BLaER1 treated with 17β-estradiol and CSF1 and Interleukin-3, amounts not matched to agents 10 nM and 100 nM (cell line): ENCODE data around the gene E2F4.

Experiments
- H3K27ac ChIP-seq, 11 experiments: shearing (Covaris generic); formaldehyde crosslinking; 2 replicates each; pipeline ENCODE4 v1.8.1; 2022
- H3K27me3 ChIP-seq, 11 experiments: shearing (Covaris generic); formaldehyde crosslinking; 2 replicates each; pipeline ENCODE4 v1.8.1; 2022
- H3K36me3 ChIP-seq, 11 experiments: shearing (Covaris generic); formaldehyde crosslinking; 2 replicates each; pipeline ENCODE4 v1.8.1; 2022
- H3K4me1 ChIP-seq, 10 experiments: shearing (Covaris generic); formaldehyde crosslinking; 2 replicates each; pipeline ENCODE4 v1.8.1; 2022
- H3K4me2 ChIP-seq, 11 experiments: shearing (Covaris generic); formaldehyde crosslinking; 2 replicates each; pipeline ENCODE4 v1.8.1; 2022
- H3K4me3 ChIP-seq, 10 experiments: shearing (Covaris generic); formaldehyde crosslinking; 2 replicates each; pipeline ENCODE4 v1.8.1; 2022
- H3K9ac ChIP-seq, 11 experiments: shearing (Covaris generic); formaldehyde crosslinking; 2 replicates each; pipeline ENCODE4 v1.8.1; 2022
- H3K9me3 ChIP-seq, 11 experiments: shearing (Covaris generic); formaldehyde crosslinking; replicated peaks in 1 of 11; 2 replicates each; pipeline ENCODE4 v1.8.1; 2022
- H4K20me1 ChIP-seq, 11 experiments: shearing (Covaris generic); formaldehyde crosslinking; 2 replicates each; pipeline ENCODE4 v1.8.1; 2022
- Cebpa-rat ChIP-seq, 11 experiments: shearing (Covaris generic); IDR thresholded peaks; 2 replicates each; pipeline ENCODE4 v1.8.1; 2022

Gene E2F4

GRCh38 chr16:67148656-67149275 lies 43.2 kb upstream of the E2F4 start:
- H3K36me3 ChIP-seq = peaks cover 58 to 65% (median 63%) of the 10 kb centered on the region in 11 experiments
- no peak overlapping the region for H3K4me2 ChIP-seq
- H4K20me1 ChIP-seq = peaks cover 38 to 99% (median 63%) of the 10 kb centered on the region in 11 experiments
- peaks cover 29 to 49% (median 41%) of the 10 kb centered on the region in 11 experiments for H3K27me3 ChIP-seq
- no peak overlapping the region for H3K9ac ChIP-seq
- H3K27ac ChIP-seq = no peak overlapping the region
- H3K4me1 ChIP-seq = peaks cover 10 to 17% (median 14%) of the 10 kb centered on the region in 10 experiments; a peak in 19 of 20 replicates
- H3K9me3 ChIP-seq = peaks cover 0 to 12% (median 0%) of the 10 kb centered on the region in 11 experiments; a peak in 4 of 22 replicates
- no peak for TF ChIP-seq Cebpa-rat (IDR thresholded peaks at IDR 0.05)
- no peak overlapping the region for H3K4me3 ChIP-seq

DNA sequence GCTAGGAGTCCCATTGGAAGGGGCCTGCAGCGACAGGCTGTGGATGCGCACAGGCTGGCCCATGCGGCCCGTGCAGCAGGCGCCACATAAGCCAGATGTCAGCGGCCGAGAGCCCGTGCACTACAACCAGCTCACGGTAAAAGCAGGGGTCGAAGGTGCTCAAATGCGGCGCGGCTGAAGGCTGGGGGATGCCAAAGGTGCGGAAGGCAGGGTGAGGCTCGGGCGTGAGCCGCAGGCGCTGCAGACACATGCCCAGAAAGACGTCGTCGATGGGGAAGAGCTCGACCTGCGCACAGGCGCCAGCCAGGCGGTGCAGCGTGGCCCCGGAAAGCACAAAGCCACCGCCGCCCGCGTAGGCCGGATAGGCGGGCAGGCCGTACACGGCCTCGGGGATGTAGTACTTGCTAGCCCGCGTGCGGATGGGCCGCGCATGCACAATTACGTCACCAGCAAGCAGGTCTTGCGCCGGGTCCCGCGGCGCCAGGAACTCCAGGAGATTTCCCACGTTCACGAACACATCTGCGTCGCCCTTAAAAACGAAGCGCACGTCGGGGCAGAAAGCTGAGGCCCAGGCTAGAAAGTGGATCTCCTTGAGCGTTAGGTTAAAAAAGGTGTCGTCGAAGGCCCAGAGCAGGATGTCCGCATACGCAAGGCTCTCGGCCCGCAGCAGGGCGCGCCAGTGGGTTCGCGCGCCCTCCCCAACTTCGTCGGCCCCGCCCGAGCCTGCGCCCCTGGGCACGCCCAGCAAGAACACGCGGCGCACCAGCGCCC lies 42.5 kb upstream of the E2F4 start:
- Histone ChIP-seq H3K9ac (no peak overlapping the region), H3K9me3 (peaks cover 0 to 12% (median 0%) of the 10 kb centered on the region in 11 experiments; a peak in 4 of 22 replicates), H4K20me1 (peaks cover 45 to 100% (median 70%) of the 10 kb centered on the region in 11 experiments), H3K27ac (no peak overlapping the region), H3K4me1 (peaks cover 10 to 20% (median 14%) of the 10 kb centered on the region in 10 experiments; a peak in 19 of 20 replicates), H3K4me2 (peak overlapping the region in 9 of 11 experiments; percentile 79 to 97 (median 85); a peak in 13 of 22 replicates), H3K36me3 (peaks cover 52 to 64% (median 56%) of the 10 kb centered on the region in 11 experiments), H3K4me3 (peak overlapping the region in 2 of 10 experiments; percentile 63 to 72; a peak in 1 of 20 replicates), H3K27me3 (peaks cover 29 to 51% (median 42%) of the 10 kb centered on the region in 11 experiments)
- TF ChIP-seq Cebpa-rat (IDR thresholded peaks at IDR 0.05) = no peak

DNA sequence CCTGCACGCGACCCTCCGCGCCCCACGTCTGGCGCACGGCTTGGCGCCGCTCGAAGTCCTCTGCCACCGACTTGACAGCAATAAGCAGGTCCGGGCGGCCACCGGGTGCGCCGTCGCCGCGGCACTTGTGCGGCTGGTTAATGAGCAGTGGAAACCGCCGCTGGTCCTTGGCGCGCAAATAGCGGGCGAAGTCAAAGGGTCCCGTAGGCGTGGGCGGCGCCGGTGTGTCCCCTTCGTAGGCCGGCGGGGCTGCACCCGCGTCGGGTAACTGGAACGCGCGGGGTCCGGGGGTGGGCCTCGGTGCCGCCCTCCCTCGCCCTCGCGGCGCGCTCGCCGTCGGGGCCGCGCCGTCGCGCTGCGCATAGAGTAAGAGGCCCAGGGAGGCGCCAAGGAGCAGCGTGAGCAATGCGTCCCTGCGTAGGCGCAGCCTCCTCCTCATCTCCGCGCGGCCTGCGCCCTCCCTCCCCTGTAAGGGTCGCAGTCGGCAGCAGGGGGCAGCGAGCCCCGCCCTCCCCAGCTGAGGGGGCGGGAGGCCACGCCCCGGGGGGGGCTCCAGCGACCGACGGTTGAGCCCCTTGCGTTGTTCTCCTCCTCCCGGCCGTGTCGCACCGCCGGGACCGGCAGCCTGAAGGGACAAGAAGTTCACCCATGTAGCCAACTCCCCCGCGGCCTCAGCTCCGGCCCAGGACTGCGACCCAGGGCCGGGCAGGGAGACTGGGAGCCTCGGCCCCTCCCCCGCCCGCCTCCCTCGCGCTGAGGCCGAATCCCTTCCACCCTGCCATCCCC lies 41.7 kb upstream of the E2F4 start:
- peak overlapping the region; percentile 54 to 72 (median 60) for H3K4me3 ChIP-seq
- peaks cover 29 to 54% (median 45%) of the 10 kb centered on the region in 11 experiments for H3K27me3 ChIP-seq
- H3K4me2 ChIP-seq = peak overlapping the region; percentile 79 to 97 (median 85)
- TF ChIP-seq Cebpa-rat (IDR thresholded peaks at IDR 0.05) = no peak
- peaks cover 44 to 58% (median 48%) of the 10 kb centered on the region in 11 experiments for H3K36me3 ChIP-seq
- peaks cover 53 to 100% (median 76%) of the 10 kb centered on the region in 11 experiments for H4K20me1 ChIP-seq
- H3K9ac ChIP-seq = peak overlapping the region; percentile 34 to 80 (median 69)
- H3K4me1 ChIP-seq = peaks cover 12 to 23% (median 16%) of the 10 kb centered on the region in 10 experiments
- peak overlapping the region in 1 of 11 experiments; percentile 35; a peak in 2 of 22 replicates for H3K27ac ChIP-seq
- H3K9me3 ChIP-seq = peaks cover 0 to 12% (median 0%) of the 10 kb centered on the region in 11 experiments; a peak in 4 of 22 replicates

- H3K27me3 ChIP-seq = peaks cover 29 to 59% (median 50%) of the 10 kb centered on the region in 11 experiments
- peak within 1 kb of the TSS; percentile 54 to 72 (median 60) for H3K4me3 ChIP-seq
- peak within 1 kb of the TSS; percentile 79 to 97 (median 85) for H3K4me2 ChIP-seq
- peak within 1 kb of the TSS in 1 of 11 experiments; percentile 35; a peak in 2 of 22 replicates for H3K27ac ChIP-seq
- TF ChIP-seq Cebpa-rat (IDR thresholded peaks at IDR 0.05) = no peak
- peaks cover 59 to 100% (median 83%) of the 10 kb centered on the region in 11 experiments for H4K20me1 ChIP-seq
- peak within 1 kb of the TSS; percentile 34 to 80 (median 69) for H3K9ac ChIP-seq
- H3K36me3 ChIP-seq = peaks cover 37 to 51% (median 42%) of the 10 kb centered on the region in 11 experiments
- peaks cover 0 to 12% (median 0%) of the 10 kb centered on the region in 11 experiments; a peak in 4 of 22 replicates for H3K9me3 ChIP-seq
- peaks cover 19 to 30% (median 23%) of the 10 kb centered on the region in 10 experiments for H3K4me1 ChIP-seq
These were observed 41.0 kb upstream of the E2F4 start, which contains the start of gene B3GNT9 for GRCh38 chr16:67150833-67151396. TSS of gene B3GNT9 (minus strand) at chr16:67150998. CDS start at chr16:67150485, 513 bp downstream.

GRCh38 chr16:67151431-67152097 lies 40.4 kb upstream of the E2F4 start:
- Histone ChIP-seq H3K4me1 (peaks cover 19 to 35% (median 28%) of the 10 kb centered on the region in 10 experiments), H3K36me3 (peaks cover 31 to 45% (median 35%) of the 10 kb centered on the region in 11 experiments), H3K9ac (no peak overlapping the region), H3K9me3 (peaks cover 0 to 12% (median 0%) of the 10 kb centered on the region in 11 experiments; a peak in 4 of 22 replicates), H4K20me1 (peaks cover 66 to 100% (median 87%) of the 10 kb centered on the region in 11 experiments), H3K4me3 (0 out of 20 replicates have a peak overlapping the region, but pooled peaks of 1 of the 10 experiments have one; percentile 63), H3K4me2 (peak overlapping the region; percentile 79 to 97 (median 85); a peak in 14 of 22 replicates), H3K27me3 (peaks cover 29 to 61% (median 52%) of the 10 kb centered on the region in 11 experiments), H3K27ac (no peak overlapping the region)
- TF ChIP-seq Cebpa-rat (IDR thresholded peaks at IDR 0.05) = no peak

- no peak for TF ChIP-seq Cebpa-rat (IDR thresholded peaks at IDR 0.05)
- Histone ChIP-seq H3K4me3 (no peak overlapping the region), H4K20me1 (peaks cover 69 to 97% (median 87%) of the 10 kb centered on the region in 11 experiments), H3K4me1 (peaks cover 37 to 56% (median 46%) of the 10 kb centered on the region in 10 experiments), H3K36me3 (peaks cover 0 to 13% (median 4%) of the 10 kb centered on the region in 11 experiments; a peak in 14 of 22 replicates), H3K9me3 (peaks cover 0 to 6% (median 0%) of the 10 kb centered on the region in 11 experiments; a peak in 3 of 22 replicates), H3K9ac (0 out of 22 replicates have a peak overlapping the region, but pooled peaks of 1 of the 11 experiments have one; percentile 7), H3K4me2 (peak overlapping the region; percentile 52 to 88 (median 71)), H3K27me3 (peaks cover 20 to 55% (median 43%) of the 10 kb centered on the region in 11 experiments), H3K27ac (no peak overlapping the region)
These were observed 37.2 kb upstream of the E2F4 start for GRCh38 chr16:67154578-67155294.
